H9 (cell line): ENCODE results near the gene PHF21A. TPM values are rescaled to one million over a fixed set of nuclear protein-coding genes. Genes with fewer than 3 reads are reported as not detected.

ENCODE experiments used
- DNase-seq: peaks from one replicate; pipeline ENCODE4 v3.0.0-alpha.2; 2017
- H2AFZ ChIP-seq: one replicate; pipeline ENCODE4 v1.6.1; 2013; ENCODE audit warnings: mild to moderate bottlenecking, low read length, control low read depth, moderate library complexity
- H2AK5ac ChIP-seq: 2 replicates; pipeline ENCODE4 v1.6.1; 2013; ENCODE audit warnings: low read length, control low read depth, mixed read lengths; ENCODE audit not compliant: insufficient read length
- H2BK120ac ChIP-seq: one replicate; pipeline ENCODE4 v1.6.1; 2013; ENCODE audit warnings: low read depth, mild to moderate bottlenecking, low read length, control low read depth, inconsistent platforms; ENCODE audit not compliant: poor library complexity, severe bottlenecking
- H2BK12ac ChIP-seq: 2 replicates; pipeline ENCODE4 v1.6.1; 2013; ENCODE audit warnings: low read length, control low read depth, mixed read lengths, low read depth; ENCODE audit not compliant: insufficient read length
- H2BK15ac ChIP-seq: 2 replicates; pipeline ENCODE4 v1.6.1; 2013; ENCODE audit warnings: low read depth, low read length, control low read depth
- H2BK20ac ChIP-seq: one replicate; pipeline ENCODE4 v1.6.1; 2013; ENCODE audit warnings: low read depth, mild to moderate bottlenecking, low read length, control low read depth, inconsistent platforms; ENCODE audit not compliant: poor library complexity, severe bottlenecking
- H2BK5ac ChIP-seq: 2 replicates; pipeline ENCODE4 v1.6.1; 2013; ENCODE audit warnings: low read length, control low read depth, mixed read lengths; ENCODE audit not compliant: insufficient read length
- H3K14ac ChIP-seq: 2 replicates; pipeline ENCODE4 v1.6.1; 2013; ENCODE audit warnings: low read length, control low read depth; ENCODE audit not compliant: insufficient read depth
- H3K18ac ChIP-seq: 2 replicates; pipeline ENCODE4 v1.6.1; 2013; ENCODE audit warnings: low read depth, mild to moderate bottlenecking, mixed read lengths, low read length, control low read depth; ENCODE audit not compliant: insufficient read length
- H3K23ac ChIP-seq: 2 replicates; pipeline ENCODE4 v1.6.1; 2013; ENCODE audit warnings: low read length, control low read depth, mixed read lengths, low read depth; ENCODE audit not compliant: insufficient read length
- H3K23me2 ChIP-seq: 2 replicates; pipeline ENCODE4 v1.6.1; 2013; ENCODE audit warnings: low read depth, mild to moderate bottlenecking, mixed read lengths, low read length, control low read depth; ENCODE audit not compliant: insufficient read length, poor library complexity, severe bottlenecking
- H3K27ac ChIP-seq: 2 replicates; pipeline ENCODE4 v1.5.1; 2013; ENCODE audit warnings: low read length, control low read depth, mixed read lengths, low read depth; ENCODE audit not compliant: insufficient read length
- H3K27me3 ChIP-seq: 2 replicates; pipeline ENCODE4 v1.6.1; 2013; ENCODE audit warnings: low read length, control low read depth, inconsistent platforms; ENCODE audit not compliant: insufficient read depth
- H3K4ac ChIP-seq: 2 replicates; pipeline ENCODE4 v1.6.1; 2013; ENCODE audit warnings: low read depth, mild to moderate bottlenecking, control low read depth, inconsistent platforms, low read length, moderate library complexity
- H3K4me1 ChIP-seq: 2 replicates; pipeline ENCODE4 v1.6.1; 2013; ENCODE audit warnings: low read length, control low read depth, inconsistent platforms; ENCODE audit not compliant: insufficient read depth
- H3K4me2 ChIP-seq: 2 replicates; pipeline ENCODE4 v1.6.1; 2013; ENCODE audit warnings: low read length, control low read depth, mixed read lengths; ENCODE audit not compliant: insufficient read length, insufficient read depth
- H3K56ac ChIP-seq: 2 replicates; pipeline ENCODE4 v1.6.1; 2013; ENCODE audit warnings: low read depth, mild to moderate bottlenecking, mixed read lengths, low read length, control low read depth; ENCODE audit not compliant: insufficient read length
- H3K79me1 ChIP-seq: 2 replicates; pipeline ENCODE4 v1.6.1; 2013; ENCODE audit warnings: low read depth, mild to moderate bottlenecking, moderate library complexity, low read length, control low read depth, inconsistent platforms; ENCODE audit not compliant: insufficient read depth, poor library complexity, severe bottlenecking
- H3K79me2 ChIP-seq: 2 replicates; pipeline ENCODE4 v1.6.1; 2013; ENCODE audit warnings: low read length, control low read depth, inconsistent platforms; ENCODE audit not compliant: insufficient read depth
- H3K9ac ChIP-seq: 2 replicates; pipeline ENCODE4 v1.6.1; 2013; ENCODE audit warnings: low read length, control low read depth, mixed read lengths; ENCODE audit not compliant: insufficient read length; ENCODE audit errors: extremely low read depth
- H3K9me3 ChIP-seq: one replicate; pipeline ENCODE4 v1.6.1; 2013; ENCODE audit warnings: low read depth, low read length, inconsistent platforms; ENCODE audit not compliant: control insufficient read depth
- H3T11ph ChIP-seq: one replicate; pipeline ENCODE4 v1.6.1; 2013; ENCODE audit warnings: mild to moderate bottlenecking, low read length, control low read depth, inconsistent platforms
- H4K20me1 ChIP-seq: one replicate; pipeline ENCODE4 v1.6.1; 2013; ENCODE audit not compliant: control insufficient read depth, insufficient read length, insufficient read depth
- H4K5ac ChIP-seq: 2 replicates; pipeline ENCODE4 v1.6.1; 2013; ENCODE audit warnings: low read depth, mild to moderate bottlenecking, mixed read lengths, low read length, control low read depth; ENCODE audit not compliant: insufficient read length
- H4K8ac ChIP-seq: replicated peaks from 2 replicates; pipeline ENCODE4 v1.6.1; 2013; ENCODE audit warnings: low read length, control low read depth, mixed read lengths, low read depth; ENCODE audit not compliant: insufficient read length
- H4K91ac ChIP-seq: 2 replicates; pipeline ENCODE4 v1.6.1; 2013; ENCODE audit warnings: low read depth, mild to moderate bottlenecking, moderate library complexity, mixed read lengths, low read length, control low read depth; ENCODE audit not compliant: insufficient read length
- H3K27ac Mint-ChIP-seq, 3 experiments: 2 replicates in 2 of 3; 3 replicates in 1 of 3; pipeline ENCODE4 v1.8.0; 2020 to 2021; ENCODE audit warnings: mixed read lengths in 3 of 3, mild to moderate bottlenecking in 1 of 3, moderate library complexity in 1 of 3
- H3K27me3 Mint-ChIP-seq: 2 replicates; pipeline ENCODE4 v1.8.0; 2021; ENCODE audit warnings: low read depth, mild to moderate bottlenecking, moderate library complexity, mixed read lengths
- H3K36me3 Mint-ChIP-seq, 3 experiments: 2 replicates in 2 of 3; 3 replicates in 1 of 3; pipeline ENCODE4 v1.8.0; 2020 to 2021; ENCODE audit warnings: low read depth in 3 of 3, mixed read lengths in 3 of 3; ENCODE audit not compliant: insufficient read depth in 1 of 3
- H3K4me1 Mint-ChIP-seq, 2 experiments: 2 replicates each; pipeline ENCODE4 v1.8.0; 2020; ENCODE audit warnings: mixed read lengths in 2 of 2
- H3K4me3 Mint-ChIP-seq, 2 experiments: 2 replicates in 1 of 2; 3 replicates in 1 of 2; pipeline ENCODE4 v1.8.0; 2020 to 2021; ENCODE audit warnings: mild to moderate bottlenecking in 2 of 2, mixed read lengths in 2 of 2, moderate library complexity in 1 of 2
- H3K9me3 Mint-ChIP-seq, 2 experiments: 2 replicates in 1 of 2; 3 replicates in 1 of 2; pipeline ENCODE4 v1.8.0; 2020; ENCODE audit warnings: mild to moderate bottlenecking in 2 of 2, mixed read lengths in 2 of 2, moderate library complexity in 1 of 2
- WGBS: extraction: QIAGEN DNeasy Blood & Tissue Kit; methylation state at CpG from one replicate; pipeline ENCODE4 v1.1.7; 2013; ENCODE audit warnings: missing lambda C conversion rate, low lambda C conversion rate, mixed read lengths; ENCODE audit not compliant: insufficient read length; ENCODE audit errors: extremely low coverage; 5-methylcytosine and 5-hydroxymethylcytosine counted together
- total RNA-seq: library from RNA; stranded (reverse); gene quantifications from 2 replicates; pipeline ENCODE4 v1.2.1, GENCODE V29; 2021
- TF ChIP-seq, protein P1 (sequence below): fragments of 200-600 bp; sonication (generic); conservative IDR thresholded peaks from 3 replicates; pipeline ENCODE4 v1.8.0; 2021; ENCODE audit warnings: antibody characterized with exemption, mild to moderate bottlenecking

PHF21A gene
- total RNA-seq, 1 experiment from 2014 or later = 33.8 TPM

DNA sequence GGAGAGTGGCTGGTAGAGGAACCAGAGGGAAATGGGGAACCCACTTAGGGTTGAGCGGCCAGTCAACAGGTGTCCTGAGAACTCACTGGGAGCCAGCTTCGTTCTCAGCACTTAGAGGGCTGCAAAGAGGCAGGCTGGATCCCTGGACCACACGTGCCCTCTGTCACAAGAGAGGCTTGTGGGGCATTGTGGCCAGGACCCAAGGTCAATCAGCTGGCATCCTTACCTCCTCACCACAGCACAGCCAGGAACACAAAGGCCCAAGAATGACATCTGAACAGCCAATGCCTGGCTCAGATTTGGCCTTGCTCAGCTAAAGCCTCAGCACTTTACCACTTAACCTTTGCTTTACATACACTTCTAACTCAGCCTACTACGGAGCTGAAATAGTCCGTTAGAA, 228.4 kb downstream of the PHF21A start:
- Histone ChIP-seq H2AK5ac (no peak overlapping the region), H2BK20ac (no peak overlapping the region), H3K56ac (no peak overlapping the region), H3K23ac (no peak overlapping the region), H3K79me1 (no peaks in the 10 kb centered on the region), H3K4ac (no peak overlapping the region), H2BK12ac (no peak overlapping the region), H3K27me3 (no peaks in the 10 kb centered on the region), H3K4me1 (no peaks in the 10 kb centered on the region; the same call in 1 of the 2 replicates), H2BK15ac (no peak overlapping the region), H4K5ac (no peak overlapping the region), H3K9me3 (no peaks in the 10 kb centered on the region), H3K14ac (no peak overlapping the region), H3K9ac (no peak overlapping the region), H4K91ac (no peak overlapping the region), H3K79me2 (no peaks in the 10 kb centered on the region), H2AFZ (no peak overlapping the region), H4K20me1 (no peaks in the 10 kb centered on the region), H4K8ac (no peak overlapping the region), H2BK5ac (no peak overlapping the region), H3T11ph (no peak overlapping the region), H3K23me2 (no peaks in the 10 kb centered on the region), H3K27ac (no peak overlapping the region), H3K18ac (no peak overlapping the region), H2BK120ac (no peak overlapping the region), H3K4me2 (no peak overlapping the region)
- no CpG with 5 or more reads among the region's 5 CpGs for WGBS
- no peaks in the 10 kb centered on the region; a peak in 1 of 5 replicates for H3K9me3 Mint-ChIP-seq
- no peak overlapping the region for H3K4me3 Mint-ChIP-seq
- H3K36me3 Mint-ChIP-seq = peaks cover 0 to 9% (median 0%) of the 10 kb centered on the region in 3 experiments; a peak in 3 of 7 replicates
- peak overlapping the region in 1 of 3 experiments; percentile 83; a peak in 2 of 7 replicates for H3K27ac Mint-ChIP-seq
- no peak for DNase-seq
- H3K4me1 Mint-ChIP-seq = peaks cover 25 to 37% of the 10 kb centered on the region in 2 experiments
- no peaks in the 10 kb centered on the region; the same call in 1 of the 2 replicates for H3K27me3 Mint-ChIP-seq
- TF ChIP-seq, protein P1, sequence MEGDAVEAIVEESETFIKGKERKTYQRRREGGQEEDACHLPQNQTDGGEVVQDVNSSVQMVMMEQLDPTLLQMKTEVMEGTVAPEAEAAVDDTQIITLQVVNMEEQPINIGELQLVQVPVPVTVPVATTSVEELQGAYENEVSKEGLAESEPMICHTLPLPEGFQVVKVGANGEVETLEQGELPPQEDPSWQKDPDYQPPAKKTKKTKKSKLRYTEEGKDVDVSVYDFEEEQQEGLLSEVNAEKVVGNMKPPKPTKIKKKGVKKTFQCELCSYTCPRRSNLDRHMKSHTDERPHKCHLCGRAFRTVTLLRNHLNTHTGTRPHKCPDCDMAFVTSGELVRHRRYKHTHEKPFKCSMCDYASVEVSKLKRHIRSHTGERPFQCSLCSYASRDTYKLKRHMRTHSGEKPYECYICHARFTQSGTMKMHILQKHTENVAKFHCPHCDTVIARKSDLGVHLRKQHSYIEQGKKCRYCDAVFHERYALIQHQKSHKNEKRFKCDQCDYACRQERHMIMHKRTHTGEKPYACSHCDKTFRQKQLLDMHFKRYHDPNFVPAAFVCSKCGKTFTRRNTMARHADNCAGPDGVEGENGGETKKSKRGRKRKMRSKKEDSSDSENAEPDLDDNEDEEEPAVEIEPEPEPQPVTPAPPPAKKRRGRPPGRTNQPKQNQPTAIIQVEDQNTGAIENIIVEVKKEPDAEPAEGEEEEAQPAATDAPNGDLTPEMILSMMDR = no peak
